Measurements from ENCODE around the gene SLC39A11.
"Not testable (repeated sequence)": the region's sequence is repeated elsewhere in the genome, so short reads cannot be mapped to it uniquely, and the experiment has no call there.

Gene SLC39A11

GRCh38 chr17:72713701-72714100, 378.8 kb downstream of the SLC39A11 start:
- DNase-seq (ENCODE audit: low spot score), result no peak

- no peak for DNase-seq (ENCODE audit: low spot score)
Observed at GRCh38 chr17:72711521-72712310, 380.8 kb downstream of the SLC39A11 start.

DNA sequence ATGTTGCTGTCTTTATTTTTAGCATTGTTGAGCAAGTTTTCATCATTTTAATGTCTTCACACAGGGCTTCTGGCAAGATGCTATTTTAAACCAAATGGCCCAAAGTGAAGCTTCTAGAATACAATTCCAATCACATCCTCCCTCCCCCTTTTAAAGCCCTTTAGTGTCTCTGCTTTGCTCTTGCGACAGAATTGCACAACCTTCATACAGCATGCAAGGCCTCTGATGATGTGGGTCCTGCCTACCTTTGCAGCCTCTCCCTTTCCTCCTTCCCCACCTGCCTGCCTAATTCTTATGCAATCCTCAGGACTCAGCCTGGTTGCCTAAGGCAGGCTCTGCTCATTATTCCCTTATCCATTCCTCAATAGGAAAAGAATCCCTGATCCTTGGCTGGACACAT, 381.7 kb downstream of the SLC39A11 start:
- no peak for DNase-seq (ENCODE audit: low spot score)

- DNase-seq (ENCODE audit: low spot score), result no peak
Observed at GRCh38 chr17:72710202-72710601, 382.3 kb downstream of the SLC39A11 start.

GRCh38 chr17:72708682-72709081, 383.8 kb downstream of the SLC39A11 start:
- DNase-seq (ENCODE audit: low spot score), result not testable (repeated sequence)

DNA sequence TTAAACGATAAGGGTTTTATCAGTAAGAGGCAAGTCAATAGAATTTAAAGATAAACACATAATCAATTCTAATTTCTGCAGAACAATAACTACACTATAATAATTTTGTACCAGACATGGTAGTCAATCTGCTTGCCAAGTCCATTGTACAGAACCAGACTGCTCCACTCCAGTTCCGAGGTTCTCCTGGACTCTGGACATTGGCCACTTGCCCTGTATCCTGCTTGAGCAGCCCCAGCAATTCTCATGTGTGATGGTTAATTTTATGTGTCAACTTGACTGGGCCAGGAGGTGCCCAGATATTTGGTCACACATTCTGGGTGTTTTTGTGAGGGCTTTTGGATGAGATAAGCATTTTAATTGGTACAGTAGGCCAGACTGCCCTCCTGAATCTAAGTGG, 384.6 kb downstream of the SLC39A11 start:
- no peak for DNase-seq (ENCODE audit: low spot score)

DNA sequence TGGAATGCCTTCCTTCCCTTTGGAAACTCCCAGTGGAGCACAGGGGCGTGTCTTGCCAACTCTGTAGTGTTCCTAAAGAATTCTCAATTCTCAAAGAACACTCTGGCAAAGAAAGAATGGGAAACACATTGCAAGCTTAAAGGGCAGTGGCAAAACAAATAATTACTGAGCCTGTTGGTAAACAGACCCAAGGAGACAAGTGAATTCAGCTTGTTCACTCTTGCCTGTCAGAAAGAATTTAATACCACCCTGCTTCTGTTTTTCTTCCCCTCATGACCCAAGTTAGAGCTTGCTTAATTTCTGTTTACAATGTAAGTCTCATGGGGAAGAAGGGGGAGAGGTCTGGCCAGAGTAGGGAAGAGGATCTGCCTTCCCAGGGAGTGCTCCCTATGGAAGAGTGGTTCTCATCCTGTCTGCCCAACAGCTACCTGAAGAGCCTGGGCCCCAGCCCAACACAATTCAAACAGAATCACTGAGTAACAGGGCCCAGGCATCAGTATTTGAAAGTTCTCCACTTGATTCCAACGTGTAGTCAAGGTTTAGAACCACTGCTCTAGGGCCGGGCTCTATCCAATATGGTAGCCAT, 386.0 kb downstream of the SLC39A11 start:
- no peak for DNase-seq (ENCODE audit: low spot score)

- no peak for DNase-seq (ENCODE audit: low spot score)
Observed at GRCh38 chr17:72705905-72706395, 386.5 kb downstream of the SLC39A11 start.

GRCh38 chr17:72702998-72703397, 389.5 kb downstream of the SLC39A11 start:
- DNase-seq (ENCODE audit: low spot score), result no peak

DNA sequence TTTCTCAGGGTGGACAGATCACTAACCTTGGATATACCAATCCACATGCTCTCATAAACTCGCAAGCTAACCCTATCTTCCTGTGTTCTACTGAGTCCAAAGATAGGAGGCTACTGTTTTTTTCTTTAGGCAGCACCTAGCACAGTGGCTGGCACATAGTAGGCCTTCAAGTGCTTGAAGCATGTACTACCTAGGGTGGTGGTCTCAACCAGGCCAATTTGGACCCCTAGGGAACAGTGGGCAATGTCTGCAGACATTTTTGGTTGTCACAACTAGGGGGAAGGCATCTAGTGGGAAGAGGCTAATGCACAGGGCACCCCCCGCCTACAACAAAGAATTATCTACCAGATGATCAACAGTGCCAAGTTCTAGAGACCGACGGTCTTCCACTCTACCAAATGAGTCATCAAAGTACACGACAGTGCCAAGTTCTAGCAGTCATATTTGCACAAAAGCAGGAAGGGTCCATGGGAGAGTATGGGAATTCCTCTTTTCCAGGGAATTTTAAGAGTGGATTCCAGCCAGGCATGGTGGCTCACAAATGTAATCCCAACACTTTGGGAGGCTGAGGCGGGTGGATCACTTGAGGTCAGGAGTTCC, 390.3 kb downstream of the SLC39A11 start:
- DNase-seq (ENCODE audit: low spot score), result no peak

GRCh38 chr17:72700226-72700625, 392.3 kb downstream of the SLC39A11 start:
- no peak for DNase-seq (ENCODE audit: low spot score)

DNA sequence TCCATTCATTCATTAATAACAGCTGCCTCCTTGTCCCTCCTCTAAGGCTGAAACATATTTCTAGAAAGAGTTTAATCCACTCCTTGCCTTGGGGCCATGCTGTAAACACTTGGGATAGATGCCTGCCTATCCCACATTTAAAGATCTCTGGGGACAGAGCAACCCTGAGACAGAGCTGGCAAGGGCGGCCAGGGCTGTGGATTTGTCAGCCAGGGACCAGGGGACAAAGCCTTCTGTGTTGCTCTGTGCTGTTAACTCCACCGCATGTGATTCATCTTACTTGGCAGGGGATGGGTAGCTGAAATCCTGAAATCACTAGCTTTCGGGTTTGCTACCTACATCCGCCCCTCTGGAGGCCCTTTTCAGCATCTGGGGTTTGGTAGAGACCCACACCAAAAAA, 392.9 kb downstream of the SLC39A11 start:
- DNase-seq (ENCODE audit: low spot score), result no peak

GRCh38 chr17:72697602-72698146, 394.8 kb downstream of the SLC39A11 start:
- no peak for DNase-seq (ENCODE audit: low spot score)

DNA sequence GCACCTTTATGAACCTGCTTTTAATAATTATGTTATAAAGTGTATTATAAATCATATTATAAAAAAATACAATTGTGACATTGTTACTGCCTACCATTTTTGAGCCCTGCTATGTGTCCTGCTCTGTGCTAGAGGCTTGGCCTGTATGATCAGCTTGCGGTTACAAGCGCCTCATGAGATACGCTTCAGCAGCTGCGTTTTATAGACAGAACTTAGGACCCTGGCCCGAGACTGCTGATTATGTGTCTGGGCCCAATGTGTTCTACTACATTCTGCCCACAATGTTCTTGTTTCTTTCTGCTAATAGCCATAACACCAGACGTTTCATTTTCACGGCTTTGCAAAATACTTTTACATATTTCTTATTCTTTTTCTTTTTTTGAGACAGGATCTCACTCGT, 395.8 kb downstream of the SLC39A11 start:
- no peak for DNase-seq (ENCODE audit: low spot score)

- no peak for DNase-seq (ENCODE audit: low spot score)
Observed at GRCh38 chr17:72696156-72696555, 396.3 kb downstream of the SLC39A11 start.

DNA sequence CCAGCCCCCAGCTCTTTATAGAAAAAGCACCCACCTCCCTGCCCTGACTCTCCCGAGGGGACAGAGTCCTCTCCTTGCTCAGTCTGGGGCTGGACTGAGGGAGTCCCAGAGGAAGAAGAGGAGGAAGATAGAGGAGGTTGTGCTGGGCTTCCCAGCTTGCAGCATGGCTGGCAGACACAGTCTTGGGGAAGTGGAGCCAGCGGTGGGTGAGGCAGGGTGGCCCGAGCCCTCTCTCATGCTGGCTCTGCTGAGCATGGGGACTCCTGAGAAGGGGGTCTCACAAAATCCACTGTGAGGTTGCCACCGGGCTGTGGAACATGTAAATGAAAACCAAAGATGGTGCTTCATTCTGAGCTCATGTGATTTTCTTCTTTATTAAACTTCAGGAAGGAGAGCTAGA, 398.5 kb downstream of the SLC39A11 start:
- DNase-seq (ENCODE audit: low spot score), result no peak

DNA sequence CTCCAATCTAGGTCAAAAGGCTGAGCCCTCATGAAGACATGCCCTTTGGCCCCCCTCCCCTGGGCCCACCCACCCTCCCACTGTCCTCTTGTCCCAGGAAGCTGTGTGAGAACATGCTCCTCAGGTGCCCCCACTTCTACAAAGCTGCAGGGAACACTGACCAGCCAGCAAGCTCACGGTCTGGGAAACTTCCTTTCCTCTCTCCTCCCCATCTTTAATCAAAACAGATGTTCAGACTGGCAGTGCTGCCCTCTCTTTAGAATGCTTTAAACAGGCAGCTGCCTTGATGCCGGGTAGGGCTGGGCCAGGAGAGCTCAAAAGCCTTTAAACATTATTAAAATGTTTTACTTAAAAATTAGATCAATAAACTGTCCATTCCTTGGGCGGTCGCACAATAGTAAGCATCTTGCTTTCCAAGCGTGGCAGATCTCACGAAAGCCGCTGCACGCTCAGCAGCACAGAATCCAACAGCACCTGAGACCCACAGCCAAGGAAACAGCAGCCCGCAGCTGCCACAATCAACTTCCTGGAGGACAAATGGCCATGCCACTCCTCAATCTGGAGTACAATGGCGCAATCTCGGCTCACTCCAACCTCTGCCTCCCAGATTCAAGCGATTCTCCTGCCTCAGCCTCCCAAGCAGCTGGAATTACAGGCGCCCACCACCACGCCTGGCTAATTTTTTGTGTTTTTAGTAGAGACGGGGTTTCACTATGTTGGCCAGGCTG, 399.2 kb downstream of the SLC39A11 start:
- DNase-seq (ENCODE audit: low spot score), result no peak

- no peak for DNase-seq (ENCODE audit: low spot score)
Observed at GRCh38 chr17:72692676-72693075, 399.8 kb downstream of the SLC39A11 start.

DNA sequence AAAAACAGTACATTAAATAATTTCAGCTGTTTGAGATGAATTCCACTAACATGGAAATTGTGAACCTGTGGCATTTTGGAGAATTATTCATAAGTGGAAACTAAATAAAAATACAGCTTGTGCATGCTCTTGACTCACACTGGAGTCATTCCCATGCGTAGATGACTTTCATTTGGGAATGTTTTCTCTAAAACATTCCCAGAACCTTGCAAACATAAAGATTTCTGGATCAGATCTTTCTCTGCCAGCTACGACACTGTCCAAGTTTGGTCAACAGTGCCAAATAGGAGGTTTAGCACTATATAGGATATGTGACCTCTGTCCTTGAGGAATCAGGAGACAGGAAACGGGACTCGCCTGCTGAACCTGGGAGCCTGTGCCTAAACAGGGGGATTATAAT, 400.9 kb downstream of the SLC39A11 start:
- no peak for DNase-seq (ENCODE audit: low spot score)

GRCh38 chr17:72691017-72691416, 401.5 kb downstream of the SLC39A11 start:
- no peak for DNase-seq (ENCODE audit: low spot score)

DNA sequence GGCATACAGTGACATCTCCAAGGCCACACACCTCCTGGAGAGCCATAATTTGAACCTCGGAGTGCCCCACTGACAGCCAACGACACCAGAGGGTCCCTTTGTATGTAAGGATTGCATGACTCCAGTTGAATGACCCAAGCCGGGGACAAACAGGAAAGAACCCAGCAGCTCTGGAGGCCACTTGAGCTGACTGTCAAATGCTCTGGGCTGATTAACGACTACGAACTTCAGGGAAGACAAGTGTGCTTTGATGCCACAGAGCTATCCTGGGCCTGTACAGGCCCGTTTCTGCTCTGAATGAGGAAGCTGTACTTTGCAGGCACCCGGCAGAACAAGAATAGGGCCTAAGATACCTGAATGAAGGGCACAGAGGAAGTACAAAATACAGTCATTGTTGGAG, 404.6 kb downstream of the SLC39A11 start:
- no peak for DNase-seq (ENCODE audit: low spot score)

DNA sequence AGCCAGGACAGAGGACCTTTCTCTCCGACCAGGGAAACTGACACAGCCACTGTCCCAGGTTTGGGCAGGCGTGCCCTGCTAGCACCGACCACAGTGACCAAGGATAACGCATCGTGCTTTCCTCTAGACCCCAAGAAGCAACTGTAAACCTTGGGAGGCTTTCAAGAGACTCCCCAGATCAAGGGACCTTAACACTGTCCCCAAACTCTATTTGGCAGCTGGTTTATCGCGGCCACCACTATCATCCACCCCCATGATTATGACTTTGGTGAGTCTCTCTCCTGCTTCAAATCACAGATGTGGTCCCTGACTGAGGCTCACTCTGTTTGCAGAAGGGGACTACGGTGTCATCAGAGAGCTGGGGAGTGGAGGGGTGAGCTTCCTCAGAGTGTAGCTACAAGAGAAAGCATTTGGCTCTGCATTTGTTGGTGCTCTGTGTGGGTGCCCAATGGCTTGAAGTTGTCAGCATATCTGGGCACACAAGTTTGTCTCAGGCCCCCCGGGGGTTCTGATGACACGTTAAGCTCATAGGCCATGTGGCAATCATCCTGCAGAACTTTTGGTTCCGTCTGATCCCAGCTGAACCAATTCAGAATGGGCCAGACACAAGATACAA, 408.0 kb downstream of the SLC39A11 start:
- no peak for DNase-seq (ENCODE audit: low spot score)

Data from hematopoietic multipotent progenitor cell treated with erythropoietin and hydrocortisone succinate and interleukin-3 and kit ligand, for 15 days (in vitro differentiated cells).